HCT116 (cell line): ENCODE data around the gene CACNB2. TPM values are rescaled to one million over a fixed set of nuclear protein-coding genes. Genes with fewer than 3 reads are reported as not detected.

Experiments used
- ATAC-seq: fragments of 200-7000 bp; cut with Tn5 transposase; 2 replicates; pipeline ENCODE4 v1.9.1; 2020; ENCODE audit warnings: mild to moderate bottlenecking, moderate library complexity
- BruUV-seq: library from RNA; stranded (reverse); fragments of 400-500 nt; replicated peaks from 2 replicates; lab custom pipeline; 2021; lab: Mats Ljungman, UMichigan
- CTCF ChIA-PET: fragments of 300-600 bp; sonication (Branson Sonifier 250); formaldehyde crosslinking; loops from one replicate; lab custom pipeline; 2021; ENCODE audit warnings: antibody characterized with exemption; lab: Charles Lee
- POLR2A ChIA-PET: fragments of 300-600, 350-600 bp; sonication (Branson Sonifier 250); formaldehyde crosslinking; loops from one replicate; lab custom pipeline; 2021; ENCODE audit warnings: antibody characterized with exemption; lab: Charles Lee
- RAD21 ChIA-PET, 2 experiments: fragments of 300-600 bp; sonication (Branson Sonifier 250); formaldehyde crosslinking; loops; one replicate each; lab custom pipeline; 2023; ENCODE audit warnings: low total read pairs in 2 of 2; ENCODE audit not compliant: uncharacterized antibody in 2 of 2, unreplicated experiment in 2 of 2, low non-redundant PET in 1 of 2; lab: Charles Lee
- DNase-seq: peaks from one replicate; pipeline ENCODE4 v3.0.0-alpha.2; 2010; ENCODE audit warnings: low read depth, low spot score
- H2AFZ ChIP-seq: fragments of 200-600 bp; shearing (Covaris generic), sonication (generic); 2 replicates; pipeline ENCODE4 v1.6.1; 2017; ENCODE audit warnings: low read depth, mixed run types, mixed read lengths, antibody characterized with exemption, low read length; ENCODE audit not compliant: poor library complexity, severe bottlenecking
- H3K27ac ChIP-seq: 2 replicates; pipeline ENCODE4 v1.5.1; 2012; ENCODE audit warnings: low read depth, low read length
- H3K27me3 ChIP-seq: fragments of 200-600 bp; sonication (generic); 2 replicates; pipeline ENCODE4 v1.6.1; 2016; ENCODE audit warnings: mixed run types, low read length, mixed read lengths; ENCODE audit not compliant: insufficient read depth
- H3K36me3 ChIP-seq, 2 experiments: fragments of 200-500 bp in 1 of 2; fragments of 200-600 bp in 1 of 2; sonication (Bioruptor generic) in 1 of 2; sonication (generic) in 1 of 2; 2 replicates each; pipeline versions ENCODE4 v1.5.1 to v1.6.1; 2014 to 2016; ENCODE audit warnings: low read length in 2 of 2, inconsistent platforms in 1 of 2, mixed read lengths in 1 of 2, mixed run types in 1 of 2; ENCODE audit not compliant: insufficient read depth in 2 of 2, control insufficient read depth in 1 of 2
- H3K4me1 ChIP-seq, 2 experiments: fragments of 200-600 bp in 1 of 2; sonication (generic) in 1 of 2; 2 replicates each; pipeline versions ENCODE4 v1.5.1 to v1.6.1; 2012 to 2017; ENCODE audit warnings: low read length in 2 of 2, inconsistent platforms in 1 of 2, mild to moderate bottlenecking in 1 of 2, mixed read lengths in 1 of 2, mixed run types in 1 of 2, moderate library complexity in 1 of 2; ENCODE audit not compliant: insufficient read depth in 2 of 2, control insufficient read depth in 1 of 2
- H3K4me2 ChIP-seq: fragments of 200-600 bp; sonication (generic); 2 replicates; pipeline ENCODE4 v1.6.1; 2017; ENCODE audit warnings: mixed run types, low read length, mixed read lengths
- H3K4me3 ChIP-seq, 2 experiments: fragments of 200-600 bp in 1 of 2; sonication (generic) in 1 of 2; replicated peaks in 1 of 2; 2 replicates each; pipeline ENCODE4 v1.5.1; 2011 to 2016; ENCODE audit warnings: low read length in 2 of 2, control low read depth in 1 of 2, low read depth in 1 of 2, mild to moderate bottlenecking in 1 of 2, mixed read lengths in 1 of 2, mixed run types in 1 of 2
- H3K79me2 ChIP-seq: fragments of 200-600 bp; sonication (generic); 2 replicates; pipeline ENCODE4 v1.6.1; 2017; ENCODE audit warnings: mild to moderate bottlenecking, mixed run types, low read length, moderate library complexity, mixed read lengths; ENCODE audit not compliant: insufficient read depth
- H3K9ac ChIP-seq: fragments of 200-600 bp; sonication (generic); 2 replicates; pipeline ENCODE4 v1.6.1; 2016; ENCODE audit warnings: low read length, mixed read lengths
- H3K9me2 ChIP-seq: fragments of 200-600 bp; sonication (generic), shearing (Covaris generic); 2 replicates; pipeline ENCODE4 v1.6.1; 2017; ENCODE audit warnings: mixed run types, mild to moderate bottlenecking, moderate library complexity; ENCODE audit not compliant: insufficient read depth
- H3K9me3 ChIP-seq, 2 experiments: fragments of 200-500 bp in 1 of 2; fragments of 200-600 bp in 1 of 2; sonication (Bioruptor generic) in 1 of 2; sonication (generic) in 1 of 2; 2 replicates each; pipeline ENCODE4 v1.6.1; 2014 to 2017; ENCODE audit warnings: low read length in 2 of 2, mixed read lengths in 2 of 2, inconsistent platforms in 1 of 2, low read depth in 1 of 2, mild to moderate bottlenecking in 1 of 2, mixed run types in 1 of 2, moderate library complexity in 1 of 2; ENCODE audit not compliant: control insufficient read depth in 1 of 2, insufficient read depth in 1 of 2
- H4K20me1 ChIP-seq: fragments of 200-600 bp; sonication (generic), shearing (Covaris generic); 2 replicates; pipeline ENCODE4 v1.6.1; 2017; ENCODE audit warnings: mixed run types, mild to moderate bottlenecking, moderate library complexity; ENCODE audit not compliant: insufficient read depth
- CBX3 ChIP-seq: IDR thresholded peaks from 2 replicates; pipeline ENCODE4 v1.6.1; 2012; ENCODE audit warnings: low read depth
- CEBPB ChIP-seq: IDR thresholded peaks from 2 replicates; pipeline ENCODE4 v1.6.1; 2012; ENCODE audit warnings: low read depth
- EGR1 ChIP-seq: IDR thresholded peaks from 2 replicates; pipeline ENCODE4 v1.6.1; 2012; ENCODE audit warnings: low read depth
- ELF1 ChIP-seq: IDR thresholded peaks from 2 replicates; pipeline ENCODE4 v1.6.1; 2012; ENCODE audit warnings: low read depth, borderline replicate concordance
- EZH2 ChIP-seq: fragments of 200-600 bp; sonication (generic); IDR thresholded peaks from 2 replicates; pipeline ENCODE4 v1.6.1; 2017; ENCODE audit warnings: antibody characterized with exemption, mixed run types
- EZH2phosphoT487 ChIP-seq: fragments of 200-600 bp; IDR thresholded peaks from 2 replicates; pipeline ENCODE4 v1.6.1; 2018; ENCODE audit warnings: antibody characterized with exemption, borderline replicate concordance
- POLR2A ChIP-seq: IDR thresholded peaks from 2 replicates; pipeline ENCODE4 v1.7.0; 2011; ENCODE audit warnings: borderline replicate concordance; ENCODE audit not compliant: insufficient read depth, insufficient read length; ENCODE audit errors: extremely low read depth
- POLR2AphosphoS5 ChIP-seq: IDR thresholded peaks from 2 replicates; pipeline ENCODE4 v1.6.1; 2011; ENCODE audit warnings: mild to moderate bottlenecking, low read depth, low read length, moderate library complexity
- RAD21 ChIP-seq: IDR thresholded peaks from 2 replicates; pipeline ENCODE4 v1.6.1; 2012; ENCODE audit warnings: low read depth, mild to moderate bottlenecking
- SIN3A ChIP-seq: IDR thresholded peaks from 2 replicates; pipeline ENCODE4 v1.6.1; 2012; ENCODE audit warnings: low read depth
- SP1 ChIP-seq: IDR thresholded peaks from 2 replicates; pipeline ENCODE4 v1.6.1; 2012; ENCODE audit warnings: low read depth
- SRF ChIP-seq: IDR thresholded peaks from 2 replicates; pipeline ENCODE4 v1.6.1; 2012; ENCODE audit warnings: low read depth
- TCF7L2 ChIP-seq: IDR thresholded peaks from 2 replicates; pipeline ENCODE4 v1.7.0; 2011; ENCODE audit warnings: borderline replicate concordance, inconsistent platforms; ENCODE audit not compliant: insufficient read depth, insufficient read length; ENCODE audit errors: extremely low read depth
- ZFX ChIP-seq: fragments of 450-650 bp; IDR thresholded peaks from 2 replicates; pipeline ENCODE4 v1.6.1; 2017
- intact Hi-C: fragments of 100-400 bp; cut with micrococcal nuclease; formaldehyde crosslinking; loops from 2 replicates; pipeline ENCODE4 v1.10.0; 2022
- total RNA-seq: library from RNA; stranded (reverse); gene quantifications from one replicate; pipeline ENCODE4 v1.2.1, GENCODE V29; 2021; ENCODE audit not compliant: unreplicated experiment
- TF ChIP-seq, protein P1 (sequence below): IDR thresholded peaks from 2 replicates; pipeline ENCODE4 v1.6.1; 2011; ENCODE audit warnings: mild to moderate bottlenecking, low read length, moderate library complexity; ENCODE audit not compliant: insufficient replicate concordance; ENCODE audit errors: extremely low read depth
- TF ChIP-seq, protein P2 (sequence below): IDR thresholded peaks from 2 replicates; pipeline ENCODE4 v1.6.1; 2012; ENCODE audit warnings: low read depth
- TF ChIP-seq, protein P3 (sequence below): IDR thresholded peaks from 2 replicates; pipeline ENCODE4 v1.6.1; 2012
- TF ChIP-seq, protein P4 (sequence below), 3 experiments: fragments of 200-600 bp in 1 of 3; sonication (generic) in 1 of 3; IDR thresholded peaks in 2 of 3; conservative IDR thresholded peaks in 1 of 3; 2 replicates each; pipeline ENCODE4 v1.5.1; 2012 to 2017; ENCODE audit warnings: low read depth in 2 of 3, low read length in 2 of 3, antibody characterized with exemption in 1 of 3, borderline replicate concordance in 1 of 3, control low read depth in 1 of 3, mild to moderate bottlenecking in 1 of 3, mixed read lengths in 1 of 3, mixed run types in 1 of 3, moderate library complexity in 1 of 3; ENCODE audit not compliant: insufficient read depth in 1 of 3

CACNB2 gene
- total RNA-seq, 1 experiment from 2014 or later, result 0.71 TPM

DNA sequence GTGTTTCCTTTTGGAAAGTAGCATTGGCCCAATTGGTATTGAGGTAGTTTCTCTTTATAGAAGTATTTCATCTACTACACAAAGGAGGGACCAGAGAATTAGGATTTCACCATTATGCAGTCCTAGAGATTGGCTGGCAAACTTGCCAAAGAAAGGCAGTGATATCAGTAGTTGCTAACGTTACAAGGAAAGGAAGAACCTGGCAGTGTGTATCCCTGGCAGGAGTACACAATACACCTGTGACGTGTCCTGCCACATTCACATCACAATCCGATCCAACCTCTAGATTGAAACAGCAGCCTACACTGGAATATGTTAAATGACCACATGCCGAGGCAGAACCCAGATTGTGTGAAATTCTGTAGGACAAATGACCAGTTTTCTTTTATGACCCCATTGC lies 81.7 kb downstream of the CACNB2 start:
- intact Hi-C loops, result no loop called here

More for the DNA sequence above, 81.7 kb downstream of the CACNB2 start:
- no peaks in the 10 kb centered on the region for H3K36me3 ChIP-seq
- DNase-seq (no peak), ATAC-seq (no peak)
- H3K27me3 ChIP-seq, result no peaks in the 10 kb centered on the region
- no peak overlapping the region for H3K4me2 ChIP-seq
- no TSS peak for BruUV-seq
- RAD21 ChIA-PET, result no interaction called here
- CTCF ChIA-PET, result no interaction called here
- no peak overlapping the region for H3K27ac ChIP-seq
- no peaks in the 10 kb centered on the region for H3K9me3 ChIP-seq
- no peak overlapping the region for H3K4me3 ChIP-seq
- H4K20me1 ChIP-seq, result no peaks in the 10 kb centered on the region
- H3K4me1 ChIP-seq, result no peaks in the 10 kb centered on the region
- H2AFZ ChIP-seq, result no peak overlapping the region
- H3K79me2 ChIP-seq, result no peaks in the 10 kb centered on the region
- H3K9ac ChIP-seq, result no peak overlapping the region
- H3K9me2 ChIP-seq, result no peaks in the 10 kb centered on the region
- POLR2A ChIA-PET, result no interaction called here
- TF ChIP-seq, protein P1, sequence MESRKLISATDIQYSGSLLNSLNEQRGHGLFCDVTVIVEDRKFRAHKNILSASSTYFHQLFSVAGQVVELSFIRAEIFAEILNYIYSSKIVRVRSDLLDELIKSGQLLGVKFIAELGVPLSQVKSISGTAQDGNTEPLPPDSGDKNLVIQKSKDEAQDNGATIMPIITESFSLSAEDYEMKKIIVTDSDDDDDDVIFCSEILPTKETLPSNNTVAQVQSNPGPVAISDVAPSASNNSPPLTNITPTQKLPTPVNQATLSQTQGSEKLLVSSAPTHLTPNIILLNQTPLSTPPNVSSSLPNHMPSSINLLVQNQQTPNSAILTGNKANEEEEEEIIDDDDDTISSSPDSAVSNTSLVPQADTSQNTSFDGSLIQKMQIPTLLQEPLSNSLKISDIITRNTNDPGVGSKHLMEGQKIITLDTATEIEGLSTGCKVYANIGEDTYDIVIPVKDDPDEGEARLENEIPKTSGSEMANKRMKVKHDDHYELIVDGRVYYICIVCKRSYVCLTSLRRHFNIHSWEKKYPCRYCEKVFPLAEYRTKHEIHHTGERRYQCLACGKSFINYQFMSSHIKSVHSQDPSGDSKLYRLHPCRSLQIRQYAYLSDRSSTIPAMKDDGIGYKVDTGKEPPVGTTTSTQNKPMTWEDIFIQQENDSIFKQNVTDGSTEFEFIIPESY, result no peak
- TF ChIP-seq, protein P2, sequence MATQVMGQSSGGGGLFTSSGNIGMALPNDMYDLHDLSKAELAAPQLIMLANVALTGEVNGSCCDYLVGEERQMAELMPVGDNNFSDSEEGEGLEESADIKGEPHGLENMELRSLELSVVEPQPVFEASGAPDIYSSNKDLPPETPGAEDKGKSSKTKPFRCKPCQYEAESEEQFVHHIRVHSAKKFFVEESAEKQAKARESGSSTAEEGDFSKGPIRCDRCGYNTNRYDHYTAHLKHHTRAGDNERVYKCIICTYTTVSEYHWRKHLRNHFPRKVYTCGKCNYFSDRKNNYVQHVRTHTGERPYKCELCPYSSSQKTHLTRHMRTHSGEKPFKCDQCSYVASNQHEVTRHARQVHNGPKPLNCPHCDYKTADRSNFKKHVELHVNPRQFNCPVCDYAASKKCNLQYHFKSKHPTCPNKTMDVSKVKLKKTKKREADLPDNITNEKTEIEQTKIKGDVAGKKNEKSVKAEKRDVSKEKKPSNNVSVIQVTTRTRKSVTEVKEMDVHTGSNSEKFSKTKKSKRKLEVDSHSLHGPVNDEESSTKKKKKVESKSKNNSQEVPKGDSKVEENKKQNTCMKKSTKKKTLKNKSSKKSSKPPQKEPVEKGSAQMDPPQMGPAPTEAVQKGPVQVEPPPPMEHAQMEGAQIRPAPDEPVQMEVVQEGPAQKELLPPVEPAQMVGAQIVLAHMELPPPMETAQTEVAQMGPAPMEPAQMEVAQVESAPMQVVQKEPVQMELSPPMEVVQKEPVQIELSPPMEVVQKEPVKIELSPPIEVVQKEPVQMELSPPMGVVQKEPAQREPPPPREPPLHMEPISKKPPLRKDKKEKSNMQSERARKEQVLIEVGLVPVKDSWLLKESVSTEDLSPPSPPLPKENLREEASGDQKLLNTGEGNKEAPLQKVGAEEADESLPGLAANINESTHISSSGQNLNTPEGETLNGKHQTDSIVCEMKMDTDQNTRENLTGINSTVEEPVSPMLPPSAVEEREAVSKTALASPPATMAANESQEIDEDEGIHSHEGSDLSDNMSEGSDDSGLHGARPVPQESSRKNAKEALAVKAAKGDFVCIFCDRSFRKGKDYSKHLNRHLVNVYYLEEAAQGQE, result no peak
- TF ChIP-seq CEBPB (no peak), ZFX (no peak), POLR2AphosphoS5 (no peak), SP1 (no peak), ELF1 (no peak), EGR1 (no peak), RAD21 (no peak), POLR2A (no peak), EZH2phosphoT487 (no peak), SRF (no peak), CBX3 (no peak), SIN3A (no peak), TCF7L2 (no peak), EZH2 (no peak)
- TF ChIP-seq, protein P3, sequence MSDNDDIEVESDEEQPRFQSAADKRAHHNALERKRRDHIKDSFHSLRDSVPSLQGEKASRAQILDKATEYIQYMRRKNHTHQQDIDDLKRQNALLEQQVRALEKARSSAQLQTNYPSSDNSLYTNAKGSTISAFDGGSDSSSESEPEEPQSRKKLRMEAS, result no peak
- TF ChIP-seq, protein P4, sequence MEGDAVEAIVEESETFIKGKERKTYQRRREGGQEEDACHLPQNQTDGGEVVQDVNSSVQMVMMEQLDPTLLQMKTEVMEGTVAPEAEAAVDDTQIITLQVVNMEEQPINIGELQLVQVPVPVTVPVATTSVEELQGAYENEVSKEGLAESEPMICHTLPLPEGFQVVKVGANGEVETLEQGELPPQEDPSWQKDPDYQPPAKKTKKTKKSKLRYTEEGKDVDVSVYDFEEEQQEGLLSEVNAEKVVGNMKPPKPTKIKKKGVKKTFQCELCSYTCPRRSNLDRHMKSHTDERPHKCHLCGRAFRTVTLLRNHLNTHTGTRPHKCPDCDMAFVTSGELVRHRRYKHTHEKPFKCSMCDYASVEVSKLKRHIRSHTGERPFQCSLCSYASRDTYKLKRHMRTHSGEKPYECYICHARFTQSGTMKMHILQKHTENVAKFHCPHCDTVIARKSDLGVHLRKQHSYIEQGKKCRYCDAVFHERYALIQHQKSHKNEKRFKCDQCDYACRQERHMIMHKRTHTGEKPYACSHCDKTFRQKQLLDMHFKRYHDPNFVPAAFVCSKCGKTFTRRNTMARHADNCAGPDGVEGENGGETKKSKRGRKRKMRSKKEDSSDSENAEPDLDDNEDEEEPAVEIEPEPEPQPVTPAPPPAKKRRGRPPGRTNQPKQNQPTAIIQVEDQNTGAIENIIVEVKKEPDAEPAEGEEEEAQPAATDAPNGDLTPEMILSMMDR (IDR thresholded peaks at IDR 0.05 in 2 of 3, conservative IDR thresholded peaks at IDR 0.05 in 1 of 3; ENCODE audit: borderline replicate concordance in 1 of 3, insufficient read depth in 1 of 3, low read depth in 2 of 3, low read length in 2 of 3), result no peak
